Activated CD4-positive, alpha-beta memory T cell treated with anti-CD3 and anti-CD28 coated beads for 36 hours (primary cell): Measurements from ENCODE around the gene TNP1. TPM values are rescaled to one million over a fixed set of nuclear protein-coding genes. Genes with fewer than 3 reads are reported as not detected.

Source experiments
- CTCF ChIA-PET: fragments of 350-600 bp; sonication (Branson Sonifier 250); formaldehyde crosslinking; loops from one replicate; lab custom pipeline; 2021; ENCODE audit warnings: antibody characterized with exemption, inconsistent platforms; lab: Charles Lee
- POLR2A ChIA-PET: fragments of 350-600 bp; sonication (Branson Sonifier 250); formaldehyde crosslinking; loops from one replicate; lab custom pipeline; 2021; ENCODE audit warnings: antibody characterized with exemption; lab: Charles Lee
- DNase-seq: peaks from one replicate; pipeline ENCODE4 v3.0.0-alpha.2; 2020
- H3K27ac Mint-ChIP-seq: one replicate; pipeline ENCODE4 v1.8.0; 2021; ENCODE audit warnings: mixed read lengths
- H3K27me3 Mint-ChIP-seq: one replicate; pipeline ENCODE4 v1.8.0; 2021; ENCODE audit warnings: mixed read lengths
- H3K36me3 Mint-ChIP-seq: one replicate; pipeline ENCODE4 v1.8.0; 2021; ENCODE audit warnings: mixed read lengths
- H3K4me1 Mint-ChIP-seq: one replicate; pipeline ENCODE4 v1.8.0; 2021; ENCODE audit warnings: low read depth, mixed read lengths
- H3K4me3 Mint-ChIP-seq: one replicate; pipeline ENCODE4 v1.8.0; 2021; ENCODE audit warnings: mild to moderate bottlenecking, mixed read lengths
- H3K9me3 Mint-ChIP-seq: one replicate; pipeline ENCODE4 v1.8.0; 2021; ENCODE audit warnings: mixed read lengths
- intact Hi-C: fragments of 100-400 bp; cut with micrococcal nuclease; formaldehyde crosslinking; loops from one replicate; pipeline ENCODE4 v1.15.1; 2023
- total RNA-seq, 2 experiments: library from RNA; stranded (reverse); gene quantifications; one replicate each; pipeline ENCODE4 v1.2.3, GENCODE V29; 2021

Gene TNP1
- total RNA-seq, 2 experiments from 2014 or later = not detected

GRCh38 chr2:216887138-216887537 is 27.3 kb upstream of the TNP1 start:
- no peak overlapping the region for H3K27ac Mint-ChIP-seq
- H3K4me1 Mint-ChIP-seq = no peaks in the 10 kb centered on the region
- DNase-seq = no peak
- ChIA-PET CTCF (no interaction called here), POLR2A (no interaction called here)
- intact Hi-C loops = no loop called here
- no peaks in the 10 kb centered on the region for H3K27me3 Mint-ChIP-seq
- peaks cover 2% of the 10 kb centered on the region for H3K9me3 Mint-ChIP-seq
- no peaks in the 10 kb centered on the region for H3K36me3 Mint-ChIP-seq
- H3K4me3 Mint-ChIP-seq = no peak overlapping the region

- H3K36me3 Mint-ChIP-seq = no peaks in the 10 kb centered on the region
- H3K27ac Mint-ChIP-seq = no peak overlapping the region
- no peak for DNase-seq
- H3K4me1 Mint-ChIP-seq = no peaks in the 10 kb centered on the region
- ChIA-PET POLR2A (no interaction called here), CTCF (no interaction called here)
- H3K4me3 Mint-ChIP-seq = no peak overlapping the region
- intact Hi-C loops = no loop called here
- H3K27me3 Mint-ChIP-seq = no peaks in the 10 kb centered on the region
- H3K9me3 Mint-ChIP-seq = peaks cover 2% of the 10 kb centered on the region
Observed at GRCh38 chr2:216885117-216885553, 25.3 kb upstream of the TNP1 start.

GRCh38 chr2:216884347-216884746 is 24.5 kb upstream of the TNP1 start:
- ChIA-PET POLR2A (no interaction called here), CTCF (no interaction called here)
- intact Hi-C loops = no loop called here
- H3K4me1 Mint-ChIP-seq = no peaks in the 10 kb centered on the region
- DNase-seq = no peak
- no peak overlapping the region for H3K4me3 Mint-ChIP-seq
- H3K27me3 Mint-ChIP-seq = no peaks in the 10 kb centered on the region
- H3K27ac Mint-ChIP-seq = no peak overlapping the region
- H3K36me3 Mint-ChIP-seq = no peaks in the 10 kb centered on the region
- H3K9me3 Mint-ChIP-seq = peaks cover 2% of the 10 kb centered on the region

- ChIA-PET CTCF (no interaction called here), POLR2A (no interaction called here)
Observed at GRCh38 chr2:216882876-216883275, 23.0 kb upstream of the TNP1 start.

GRCh38 chr2:216881411-216881810 is 21.5 kb upstream of the TNP1 start:
- POLR2A ChIA-PET = no interaction called here
- H3K36me3 Mint-ChIP-seq = no peaks in the 10 kb centered on the region
- no peak overlapping the region for H3K4me3 Mint-ChIP-seq
- CTCF ChIA-PET = no interaction called here
- no peak for DNase-seq
- no peak overlapping the region for H3K27ac Mint-ChIP-seq
- intact Hi-C loops = no loop called here
- no peaks in the 10 kb centered on the region for H3K27me3 Mint-ChIP-seq
- H3K9me3 Mint-ChIP-seq = peaks cover 2% of the 10 kb centered on the region
- no peaks in the 10 kb centered on the region for H3K4me1 Mint-ChIP-seq

More at GRCh38 chr2:216882876-216883275, 23.0 kb upstream of the TNP1 start:
- Mint-ChIP-seq H3K9me3 (peaks cover 2% of the 10 kb centered on the region), H3K36me3 (no peaks in the 10 kb centered on the region), H3K27me3 (no peaks in the 10 kb centered on the region), H3K4me1 (no peaks in the 10 kb centered on the region), H3K4me3 (no peak overlapping the region), H3K27ac (no peak overlapping the region)
- intact Hi-C loops = no loop called here
- DNase-seq = no peak

- Mint-ChIP-seq H3K36me3 (no peaks in the 10 kb centered on the region), H3K4me3 (no peak overlapping the region), H3K9me3 (peaks cover under 1% of the 10 kb centered on the region), H3K27me3 (no peaks in the 10 kb centered on the region), H3K4me1 (no peaks in the 10 kb centered on the region), H3K27ac (no peak overlapping the region)
- ChIA-PET CTCF (no interaction called here), POLR2A (no interaction called here)
- DNase-seq = peak; percentile 15
- intact Hi-C loops = no loop called here
Observed at GRCh38 chr2:216880509-216881184, 20.8 kb upstream of the TNP1 start.

GRCh38 chr2:216879727-216880508 is 20.1 kb upstream of the TNP1 start:
- H3K4me3 Mint-ChIP-seq = no peak overlapping the region
- intact Hi-C loops = no loop called here

GRCh38 chr2:216878072-216878471 is 18.2 kb upstream of the TNP1 start:
- H3K27me3 Mint-ChIP-seq = no peaks in the 10 kb centered on the region
- no peak overlapping the region for H3K27ac Mint-ChIP-seq
- POLR2A ChIA-PET = no interaction called here
- no peaks in the 10 kb centered on the region for H3K36me3 Mint-ChIP-seq
- CTCF ChIA-PET = interaction anchor here (0.5 kb wide), 1 partner anchor 171 kb away, joined by 3 read pairs; no protein-coding TSS in a partner anchor
- intact Hi-C loops = no loop called here
- no peak for DNase-seq
- H3K4me3 Mint-ChIP-seq = no peak overlapping the region
- H3K9me3 Mint-ChIP-seq = no peaks in the 10 kb centered on the region
- no peaks in the 10 kb centered on the region for H3K4me1 Mint-ChIP-seq

More at GRCh38 chr2:216879727-216880508, 20.1 kb upstream of the TNP1 start:
- Mint-ChIP-seq H3K36me3 (no peaks in the 10 kb centered on the region), H3K27ac (no peak overlapping the region), H3K4me1 (no peaks in the 10 kb centered on the region), H3K9me3 (no peaks in the 10 kb centered on the region), H3K27me3 (no peaks in the 10 kb centered on the region)
- no peak for DNase-seq
- CTCF ChIA-PET = no interaction called here
- POLR2A ChIA-PET = no interaction called here

GRCh38 chr2:216877085-216877484 is 17.2 kb upstream of the TNP1 start:
- Mint-ChIP-seq H3K4me3 (no peak overlapping the region), H3K4me1 (no peaks in the 10 kb centered on the region), H3K36me3 (no peaks in the 10 kb centered on the region), H3K27me3 (no peaks in the 10 kb centered on the region), H3K27ac (no peak overlapping the region), H3K9me3 (no peaks in the 10 kb centered on the region)
- intact Hi-C loops = no loop called here
- no peak for DNase-seq
- POLR2A ChIA-PET = no interaction called here
- CTCF ChIA-PET = no interaction called here

- Mint-ChIP-seq H3K27ac (no peak overlapping the region), H3K27me3 (no peaks in the 10 kb centered on the region), H3K36me3 (no peaks in the 10 kb centered on the region), H3K9me3 (no peaks in the 10 kb centered on the region), H3K4me1 (no peaks in the 10 kb centered on the region), H3K4me3 (no peak overlapping the region)
- ChIA-PET POLR2A (no interaction called here), CTCF (no interaction called here)
- intact Hi-C loops = no loop called here
- no peak for DNase-seq
Observed at GRCh38 chr2:216875862-216876261, 16.0 kb upstream of the TNP1 start.

GRCh38 chr2:216873573-216873972 is 13.7 kb upstream of the TNP1 start:
- no peak for DNase-seq
- Mint-ChIP-seq H3K4me3 (no peak overlapping the region), H3K4me1 (no peaks in the 10 kb centered on the region), H3K27ac (no peak overlapping the region), H3K27me3 (no peaks in the 10 kb centered on the region), H3K9me3 (no peaks in the 10 kb centered on the region), H3K36me3 (no peaks in the 10 kb centered on the region)
- POLR2A ChIA-PET = no interaction called here
- CTCF ChIA-PET = interaction anchor here (1.2 kb wide), 1 partner anchor 58 kb away, joined by 3 read pairs; no protein-coding TSS in a partner anchor
- intact Hi-C loops = no loop called here

- ChIA-PET POLR2A (no interaction called here), CTCF (interaction anchor here (1.2 kb wide), 1 partner anchor 59 kb away, joined by 3 read pairs; no protein-coding TSS in a partner anchor)
- Mint-ChIP-seq H3K27ac (no peak overlapping the region), H3K4me3 (no peak overlapping the region), H3K36me3 (no peaks in the 10 kb centered on the region), H3K27me3 (no peaks in the 10 kb centered on the region), H3K4me1 (no peaks in the 10 kb centered on the region), H3K9me3 (no peaks in the 10 kb centered on the region)
- intact Hi-C loops = no loop called here
- no peak for DNase-seq
Observed at GRCh38 chr2:216872624-216873023, 12.8 kb upstream of the TNP1 start.
